K562 (cell line): ENCODE results near the gene KIF6. TPM values are rescaled to one million over a fixed set of nuclear protein-coding genes. Genes with fewer than 3 reads are reported as not detected.

ENCODE experiments used
- ATAC-seq: fragments of 200-7000 bp; cut with Tn5 transposase; 3 replicates; pipeline ENCODE4 v1.9.1; 2020; ENCODE audit warnings: moderate library complexity
- BruUV-seq: library from RNA; stranded (reverse); fragments of 400-500 nt; replicated peaks from 2 replicates; lab custom pipeline; 2021; lab: Mats Ljungman, UMichigan
- CTCF ChIA-PET: fragments of 300-600 bp; formaldehyde crosslinking; extraction: SDS; loops from one replicate; lab custom pipeline; 2021; ENCODE audit warnings: low intra/inter-chr PET ratio; lab: Yijun Ruan, JAX
- POLR2A ChIA-PET: fragments of 300-600, 350-650 bp; sonication (Branson Sonifier 250); formaldehyde crosslinking; extraction: SDS; loops from one replicate; lab custom pipeline; 2021; ENCODE audit warnings: antibody characterized with exemption, inconsistent platforms; lab: Yijun Ruan, JAX
- DNase-seq, 4 experiments: peaks; one replicate each; pipeline versions ENCODE4 v3.0.0 to v3.0.0-alpha.2; 2011 to 2018; ENCODE audit warnings: low spot score in 3 of 4, mixed read lengths in 3 of 4; ENCODE audit errors: extremely low read depth in 1 of 4
- FAIRE-seq: peaks from 2 replicates; lab custom pipeline; 2011; peaks lifted over from hg19 to GRCh38; lab: Jason Lieb, UNC
- H2AFZ ChIP-seq: 2 replicates; pipeline ENCODE4 v1.6.0; 2011; ENCODE audit warnings: low read depth, low read length, control low read depth, inconsistent platforms
- H3K27ac ChIP-seq: fragments of 200-600 bp; 3 replicates; pipeline ENCODE4 v1.8.0; 2011; ENCODE audit warnings: low read depth, mild to moderate bottlenecking, control low read depth, inconsistent platforms, low read length, moderate library complexity, mixed read lengths; ENCODE audit errors: extremely low read depth
- H3K27me3 ChIP-seq, 2 experiments: fragments of 300-600 bp in 1 of 2; 2 replicates in 1 of 2; 3 replicates in 1 of 2; pipeline versions ENCODE4 v1.6.0 to v1.8.0; 2011; ENCODE audit warnings: inconsistent platforms in 2 of 2, low read length in 2 of 2, mild to moderate bottlenecking in 1 of 2, mixed read lengths in 1 of 2, moderate library complexity in 1 of 2; ENCODE audit not compliant: control insufficient read depth in 2 of 2, insufficient read depth in 2 of 2
- H3K36me3 ChIP-seq: fragments of 300-600 bp; 3 replicates; pipeline ENCODE4 v1.8.0; 2011; ENCODE audit warnings: mild to moderate bottlenecking, low read length, inconsistent platforms; ENCODE audit not compliant: control insufficient read depth, insufficient read depth
- H3K4me1 ChIP-seq, 2 experiments: fragments of 200-600 bp in 1 of 2; replicated peaks in 1 of 2; 2 replicates in 1 of 2; 3 replicates in 1 of 2; pipeline versions ENCODE4 v1.5.1 to v1.8.0; 2011; ENCODE audit warnings: inconsistent platforms in 2 of 2, low read length in 2 of 2, mild to moderate bottlenecking in 1 of 2, mixed read lengths in 1 of 2, moderate library complexity in 1 of 2; ENCODE audit not compliant: control insufficient read depth in 2 of 2, insufficient read depth in 2 of 2
- H3K4me2 ChIP-seq: 2 replicates; pipeline ENCODE4 v1.6.1; 2011; ENCODE audit warnings: low read length, control low read depth, inconsistent platforms, mixed read lengths; ENCODE audit not compliant: insufficient read depth
- H3K4me3 ChIP-seq: fragments of 200-600 bp; sonication (generic), shearing (Covaris generic); 2 replicates; pipeline ENCODE4 v1.5.1; 2016; ENCODE audit warnings: control low read depth, inconsistent platforms
- H3K79me2 ChIP-seq: fragments of 200-600 bp; 3 replicates; pipeline ENCODE4 v1.8.0; 2011; ENCODE audit warnings: low read length, inconsistent platforms; ENCODE audit not compliant: control insufficient read depth, insufficient read depth
- H3K9ac ChIP-seq, 2 experiments: 2 replicates each; pipeline versions ENCODE4 v1.6.0 to v1.6.1; 2011; ENCODE audit warnings: low read depth in 2 of 2, low read length in 2 of 2, control low read depth in 1 of 2, inconsistent platforms in 1 of 2, mild to moderate bottlenecking in 1 of 2, mixed read lengths in 1 of 2; ENCODE audit not compliant: insufficient read depth in 1 of 2
- H3K9me1 ChIP-seq: one replicate; pipeline ENCODE4 v1.6.0; 2011; ENCODE audit warnings: inconsistent platforms, mild to moderate bottlenecking, low read length, moderate library complexity; ENCODE audit not compliant: control insufficient read depth, insufficient read depth
- H3K9me3 ChIP-seq: replicated peaks from 2 replicates; pipeline ENCODE4 v1.5.1; 2011; ENCODE audit warnings: low read depth, low read length, inconsistent platforms; ENCODE audit not compliant: control insufficient read depth, insufficient read depth
- H4K20me1 ChIP-seq: replicated peaks from 2 replicates; pipeline ENCODE4 v1.6.1; 2011; ENCODE audit warnings: low read length, inconsistent platforms, mixed read lengths; ENCODE audit not compliant: control insufficient read depth, insufficient read depth
- JUN ChIP-seq, 2 experiments: sonication (generic) in 1 of 2; formaldehyde crosslinking in 1 of 2; IDR thresholded peaks; 2 replicates each; pipeline versions ENCODE4 v1.6.1 to v1.8.0; 2012 to 2022; ENCODE audit warnings: borderline replicate concordance in 2 of 2, mild to moderate bottlenecking in 2 of 2, improper control_type of control experiment in 1 of 2, low read depth in 1 of 2, low read length in 1 of 2, missing genetic modification reagents in 1 of 2
- JUND ChIP-seq, 2 experiments: IDR thresholded peaks; 2 replicates in 1 of 2; 3 replicates in 1 of 2; pipeline ENCODE4 v1.6.1; 2011; ENCODE audit warnings: borderline replicate concordance in 2 of 2, low read depth in 2 of 2, low read length in 2 of 2, improper control_type of control experiment in 1 of 2, missing biosample characterization in 1 of 2, missing genetic modification characterization in 1 of 2, missing genetic modification reagents in 1 of 2
- NFE2L1 ChIP-seq: fragments of 450-650 bp; IDR thresholded peaks from 2 replicates; pipeline ENCODE4 v1.6.1; 2016; ENCODE audit warnings: missing genetic modification characterization, low read depth, mild to moderate bottlenecking, missing compliant biosample characterization, moderate library complexity, borderline replicate concordance
- RBM15 ChIP-seq: fragments of 200-400 bp; formaldehyde crosslinking; IDR thresholded peaks from 2 replicates; pipeline ENCODE4 v1.6.1; 2018; ENCODE audit warnings: mild to moderate bottlenecking, low read length, moderate library complexity; ENCODE audit not compliant: insufficient read depth
- RCOR1 ChIP-seq, 2 experiments: IDR thresholded peaks; 2 replicates each; pipeline ENCODE4 v1.6.1; 2012; ENCODE audit warnings: low read depth in 2 of 2, low read length in 2 of 2, borderline replicate concordance in 1 of 2, improper control_type of control experiment in 1 of 2
- SUPT5H ChIP-seq: fragments of 450-650 bp; IDR thresholded peaks from 2 replicates; pipeline ENCODE4 v1.6.1; 2016
- ZNF780A ChIP-seq: fragments of 250-450 bp; sonication (Bioruptor Pico); IDR thresholded peaks from 2 replicates; pipeline ENCODE4 v1.5.0; 2021; ENCODE audit warnings: mild to moderate bottlenecking
- in situ Hi-C: fragments of 300-500 bp; cut with MboI; formaldehyde crosslinking; loops from 4 replicates; pipeline ENCODE4 v1.15.0; 2018; ENCODE audit warnings: inconsistent platforms, mixed read lengths
- intact Hi-C: fragments of 100-400 bp; cut with micrococcal nuclease; formaldehyde crosslinking; loops from 2 replicates; pipeline ENCODE4 v1.14.2; 2022
- polyA plus RNA-seq, 8 experiments: library from polyadenylated mRNA; depleted of rRNA in 4 of 8; stranded (reverse) in 5 of 8; unstranded in 3 of 8; fragments of >200 nt; fragmentation: Nextera tagmentation in 2 of 8; fragmentation: Illumina TruSeq in 1 of 8; extraction: Ambion mirVana in 2 of 8; extraction: Trizol in 1 of 8; gene quantifications; 2 replicates each; pipeline versions ENCODE4 v1.2.1 to v1.2.3, GENCODE V29; 2011 to 2014; ENCODE audit warnings: inconsistent platforms in 1 of 8, missing spikeins in 1 of 8
- total RNA-seq, 7 experiments: library from RNA; depleted of rRNA in 6 of 7; stranded (reverse); fragments of >200 nt in 6 of 7; fragmentation: Illumina TruSeq in 2 of 7; extraction: Trizol in 2 of 7; gene quantifications; 2 replicates each; pipeline versions ENCODE4 v1.2.1 to v1.2.3, GENCODE V29; 2011 to 2021; ENCODE audit warnings: low replicate concordance in 1 of 7
- TF ChIP-seq, protein P1 (sequence below): IDR thresholded peaks from 2 replicates; pipeline ENCODE4 v1.6.1; 2011; ENCODE audit warnings: borderline replicate concordance, low read depth, mild to moderate bottlenecking, moderate library complexity, low read length; ENCODE audit not compliant: insufficient read depth, poor library complexity, severe bottlenecking
- TF ChIP-seq, protein P2 (sequence below): fragments of 250-450 bp; sonication (Bioruptor Pico); IDR thresholded peaks from 2 replicates; pipeline ENCODE4 v1.4.0; 2020; ENCODE audit warnings: mild to moderate bottlenecking, moderate library complexity
- TF ChIP-seq, protein P3 (sequence below): fragments of 450-650 bp; IDR thresholded peaks from 2 replicates; pipeline ENCODE4 v1.6.1; 2017; ENCODE audit warnings: antibody characterized with exemption, mild to moderate bottlenecking

Gene KIF6
- total and polyA plus RNA-seq, 9 of the 15 experiments (the other 6 are each of a cell fraction or from before 2014, with no cell fraction given): not detected

DNA sequence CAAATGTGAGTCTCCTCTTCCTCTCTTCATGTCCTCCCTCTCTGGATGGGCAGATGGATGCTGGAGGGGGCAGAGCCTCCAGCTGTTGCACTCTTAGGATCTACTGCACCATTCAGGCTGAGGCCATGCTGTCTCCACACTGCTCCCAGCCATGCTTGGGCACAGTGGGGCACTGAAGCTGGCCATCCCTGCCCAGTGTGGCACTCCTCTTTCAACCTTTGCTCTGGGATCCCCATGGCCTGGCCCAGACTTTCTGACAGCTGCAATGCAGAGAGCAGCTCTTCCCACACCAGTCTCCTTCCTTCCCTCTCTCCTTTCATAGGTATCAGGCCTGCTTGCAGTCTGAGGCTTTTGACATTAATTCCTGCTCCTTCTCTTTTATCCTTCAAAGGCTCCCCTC is 420.3 kb downstream of the KIF6 start:
- ATAC-seq: no peak
- TF ChIP-seq SUPT5H (no peak), RBM15 (no peak), NFE2L1 (tag) (no peak), ZNF780A (CRISPR knock-in tag) (no peak), JUN (IDR thresholded peaks at IDR 0.05; ENCODE audit: borderline replicate concordance, low read depth, low read length) (no peak), JUN (CRISPR knock-in tag; IDR thresholded peaks at IDR 0.05; ENCODE audit: borderline replicate concordance) (no peak), RCOR1 (IDR thresholded peaks at IDR 0.05; ENCODE audit: borderline replicate concordance in 1 of 2, low read depth in 2 of 2, low read length in 2 of 2) (no peak), JUND (IDR thresholded peaks at IDR 0.05; ENCODE audit: borderline replicate concordance, low read depth, low read length) (no peak), JUND (tag; IDR thresholded peaks at IDR 0.05; ENCODE audit: borderline replicate concordance, low read depth, low read length) (no peak)
- TF ChIP-seq, protein P1, sequence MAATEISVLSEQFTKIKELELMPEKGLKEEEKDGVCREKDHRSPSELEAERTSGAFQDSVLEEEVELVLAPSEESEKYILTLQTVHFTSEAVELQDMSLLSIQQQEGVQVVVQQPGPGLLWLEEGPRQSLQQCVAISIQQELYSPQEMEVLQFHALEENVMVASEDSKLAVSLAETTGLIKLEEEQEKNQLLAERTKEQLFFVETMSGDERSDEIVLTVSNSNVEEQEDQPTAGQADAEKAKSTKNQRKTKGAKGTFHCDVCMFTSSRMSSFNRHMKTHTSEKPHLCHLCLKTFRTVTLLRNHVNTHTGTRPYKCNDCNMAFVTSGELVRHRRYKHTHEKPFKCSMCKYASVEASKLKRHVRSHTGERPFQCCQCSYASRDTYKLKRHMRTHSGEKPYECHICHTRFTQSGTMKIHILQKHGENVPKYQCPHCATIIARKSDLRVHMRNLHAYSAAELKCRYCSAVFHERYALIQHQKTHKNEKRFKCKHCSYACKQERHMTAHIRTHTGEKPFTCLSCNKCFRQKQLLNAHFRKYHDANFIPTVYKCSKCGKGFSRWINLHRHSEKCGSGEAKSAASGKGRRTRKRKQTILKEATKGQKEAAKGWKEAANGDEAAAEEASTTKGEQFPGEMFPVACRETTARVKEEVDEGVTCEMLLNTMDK: no peak
- TF ChIP-seq, protein P2, sequence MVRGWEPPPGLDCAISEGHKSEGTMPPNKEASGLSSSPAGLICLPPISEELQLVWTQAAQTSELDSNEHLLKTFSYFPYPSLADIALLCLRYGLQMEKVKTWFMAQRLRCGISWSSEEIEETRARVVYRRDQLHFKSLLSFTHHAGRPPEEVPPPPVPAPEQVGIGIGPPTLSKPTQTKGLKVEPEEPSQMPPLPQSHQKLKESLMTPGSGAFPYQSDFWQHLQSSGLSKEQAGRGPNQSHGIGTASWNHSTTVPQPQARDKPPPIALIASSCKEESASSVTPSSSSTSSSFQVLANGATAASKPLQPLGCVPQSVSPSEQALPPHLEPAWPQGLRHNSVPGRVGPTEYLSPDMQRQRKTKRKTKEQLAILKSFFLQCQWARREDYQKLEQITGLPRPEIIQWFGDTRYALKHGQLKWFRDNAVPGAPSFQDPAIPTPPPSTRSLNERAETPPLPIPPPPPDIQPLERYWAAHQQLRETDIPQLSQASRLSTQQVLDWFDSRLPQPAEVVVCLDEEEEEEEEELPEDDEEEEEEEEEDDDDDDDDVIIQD (CRISPR knock-in tag): no peak
- TF ChIP-seq, protein P3, sequence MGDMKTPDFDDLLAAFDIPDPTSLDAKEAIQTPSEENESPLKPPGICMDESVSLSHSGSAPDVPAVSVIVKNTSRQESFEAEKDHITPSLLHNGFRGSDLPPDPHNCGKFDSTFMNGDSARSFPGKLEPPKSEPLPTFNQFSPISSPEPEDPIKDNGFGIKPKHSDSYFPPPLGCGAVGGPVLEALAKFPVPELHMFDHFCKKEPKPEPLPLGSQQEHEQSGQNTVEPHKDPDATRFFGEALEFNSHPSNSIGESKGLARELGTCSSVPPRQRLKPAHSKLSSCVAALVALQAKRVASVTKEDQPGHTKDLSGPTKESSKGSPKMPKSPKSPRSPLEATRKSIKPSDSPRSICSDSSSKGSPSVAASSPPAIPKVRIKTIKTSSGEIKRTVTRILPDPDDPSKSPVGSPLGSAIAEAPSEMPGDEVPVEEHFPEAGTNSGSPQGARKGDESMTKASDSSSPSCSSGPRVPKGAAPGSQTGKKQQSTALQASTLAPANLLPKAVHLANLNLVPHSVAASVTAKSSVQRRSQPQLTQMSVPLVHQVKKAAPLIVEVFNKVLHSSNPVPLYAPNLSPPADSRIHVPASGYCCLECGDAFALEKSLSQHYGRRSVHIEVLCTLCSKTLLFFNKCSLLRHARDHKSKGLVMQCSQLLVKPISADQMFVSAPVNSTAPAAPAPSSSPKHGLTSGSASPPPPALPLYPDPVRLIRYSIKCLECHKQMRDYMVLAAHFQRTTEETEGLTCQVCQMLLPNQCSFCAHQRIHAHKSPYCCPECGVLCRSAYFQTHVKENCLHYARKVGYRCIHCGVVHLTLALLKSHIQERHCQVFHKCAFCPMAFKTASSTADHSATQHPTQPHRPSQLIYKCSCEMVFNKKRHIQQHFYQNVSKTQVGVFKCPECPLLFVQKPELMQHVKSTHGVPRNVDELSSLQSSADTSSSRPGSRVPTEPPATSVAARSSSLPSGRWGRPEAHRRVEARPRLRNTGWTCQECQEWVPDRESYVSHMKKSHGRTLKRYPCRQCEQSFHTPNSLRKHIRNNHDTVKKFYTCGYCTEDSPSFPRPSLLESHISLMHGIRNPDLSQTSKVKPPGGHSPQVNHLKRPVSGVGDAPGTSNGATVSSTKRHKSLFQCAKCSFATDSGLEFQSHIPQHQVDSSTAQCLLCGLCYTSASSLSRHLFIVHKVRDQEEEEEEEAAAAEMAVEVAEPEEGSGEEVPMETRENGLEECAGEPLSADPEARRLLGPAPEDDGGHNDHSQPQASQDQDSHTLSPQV: no peak

More for the DNA sequence above, 420.3 kb downstream of the KIF6 start:
- Histone ChIP-seq H3K4me3 (no peak overlapping the region), H3K27ac (no peak overlapping the region), H4K20me1 (peaks cover 17% of the 10 kb centered on the region), H3K36me3 (no peaks in the 10 kb centered on the region), H3K9ac (no peak overlapping the region), H3K9me3 (no peaks in the 10 kb centered on the region), H3K27me3 (peaks cover 9 to 59% of the 10 kb centered on the region in 2 experiments; a peak in 4 of 5 replicates), H3K9me1 (peaks cover 7% of the 10 kb centered on the region), H3K79me2 (no peaks in the 10 kb centered on the region), H3K4me1 (peaks cover 0 to 13% of the 10 kb centered on the region in 2 experiments; a peak in 3 of 5 replicates), H2AFZ (no peak overlapping the region), H3K4me2 (no peak overlapping the region)
- intact Hi-C loops (loop anchor here (5.0 kb wide), 1 partner anchor 218 kb away; no protein-coding TSS in a partner anchor), in situ Hi-C loops (loop anchor here (5.0 kb wide), 3 partner anchors 138 to 433 kb away; no protein-coding TSS in a partner anchor)
- FAIRE-seq (no peak), DNase-seq (no peak)
- POLR2A ChIA-PET: interaction anchor here (0.6 to 1.4 kb wide), 6 partner anchors 11 to 1821 kb away, joined by 3 to 5 read pairs (median 4); no protein-coding TSS in a partner anchor
- no TSS peak for BruUV-seq
- CTCF ChIA-PET: interaction anchor here (1.0 kb wide), 1 partner anchor 139 kb away, joined by 3 read pairs; no protein-coding TSS in a partner anchor
